D721Med (cell line): Measurements from ENCODE around the gene C3orf85.

Experiments
- DNase-seq: peaks from one replicate; pipeline ENCODE4 v3.0.0; 2011; ENCODE audit warnings: low spot score; ENCODE audit not compliant: insufficient read length
- FAIRE-seq: peaks from 2 replicates; lab custom pipeline; 2011; peaks lifted over from hg19 to GRCh38; lab: Jason Lieb, UNC
- CTCF ChIP-seq: IDR thresholded peaks from 2 replicates; pipeline ENCODE4 v1.5.1; 2012; ENCODE audit warnings: mild to moderate bottlenecking, control low read depth; ENCODE audit not compliant: insufficient read depth; ENCODE audit errors: missing control alignments

Gene C3orf85

DNA sequence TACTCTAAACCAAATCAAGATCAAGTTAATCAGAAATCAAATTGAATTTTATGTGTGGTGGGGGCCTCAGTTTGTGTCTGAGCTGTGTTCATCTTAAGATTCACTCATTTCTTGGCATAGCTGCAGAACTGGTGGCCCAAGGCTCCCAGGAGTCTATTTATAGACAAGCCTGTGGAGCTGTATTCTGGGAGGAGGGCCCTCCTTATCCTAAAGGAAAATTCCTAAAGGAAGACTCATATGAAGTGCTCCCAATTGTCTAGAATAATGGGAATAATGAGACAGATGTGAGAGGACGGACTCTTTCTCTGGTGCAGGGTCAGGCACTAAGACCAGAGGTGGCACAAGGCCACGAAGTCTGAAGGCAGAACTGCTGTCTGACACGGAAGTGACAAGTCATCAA lies 38.9 kb downstream of the C3orf85 start:
- no peak for TF ChIP-seq CTCF
- no peak for FAIRE-seq
- no peak for DNase-seq

- DNase-seq (no peak), FAIRE-seq (no peak)
- no peak for TF ChIP-seq CTCF
These were observed 40.2 kb downstream of the C3orf85 start for GRCh38 chr3:109176726-109177125.

GRCh38 chr3:109177908-109178307 lies 41.4 kb downstream of the C3orf85 start:
- DNase-seq (no peak), FAIRE-seq (no peak)
- TF ChIP-seq CTCF = no peak

DNA sequence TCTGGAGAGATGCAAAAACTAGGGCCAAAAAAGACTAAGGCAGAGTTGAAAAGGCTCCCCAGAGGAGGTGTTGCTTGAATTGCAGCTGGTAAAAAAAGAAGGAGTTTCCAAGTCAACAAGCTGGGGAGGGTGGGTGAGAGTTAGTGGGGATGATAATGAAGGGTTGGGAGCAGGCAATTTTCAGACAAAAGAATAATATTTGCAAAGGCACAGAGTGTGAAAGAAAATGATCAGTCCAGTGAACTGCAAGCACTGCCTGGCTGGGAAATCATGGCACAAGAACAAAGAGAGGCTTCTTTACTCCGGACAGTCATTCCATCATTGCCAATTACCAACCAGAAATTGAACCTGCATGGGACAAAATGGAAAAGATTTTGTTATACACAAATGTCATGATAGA lies 42.2 kb downstream of the C3orf85 start:
- DNase-seq (no peak), FAIRE-seq (no peak)
- no peak for TF ChIP-seq CTCF

GRCh38 chr3:109184726-109185125 lies 48.2 kb downstream of the C3orf85 start:
- DNase-seq = no peak
- FAIRE-seq = no peak
- no peak for TF ChIP-seq CTCF

GRCh38 chr3:109187390-109187789 lies 50.9 kb downstream of the C3orf85 start:
- no peak for DNase-seq
- TF ChIP-seq CTCF = no peak
- no peak for FAIRE-seq

DNA sequence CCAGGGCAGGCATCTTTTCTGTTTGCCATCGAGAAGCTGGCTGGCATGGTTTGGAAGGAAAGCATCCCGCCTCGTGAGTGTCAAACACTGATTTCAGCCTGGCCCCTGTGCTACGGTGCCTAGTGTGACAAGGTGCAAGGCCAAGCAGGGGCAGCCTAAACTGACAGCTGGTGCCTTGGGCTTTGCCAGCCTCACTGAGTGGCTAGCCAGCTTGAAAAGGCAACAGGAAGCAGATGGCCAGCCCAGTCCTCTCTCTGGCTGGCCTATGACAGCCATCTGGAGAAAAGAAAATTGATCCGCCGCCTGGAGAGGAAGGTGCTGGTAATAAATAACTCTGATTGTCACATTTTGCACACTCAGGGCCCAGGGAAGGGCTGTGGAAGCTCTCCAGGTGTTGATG lies 52.2 kb downstream of the C3orf85 start:
- FAIRE-seq (peak; percentile 63), DNase-seq (peak; percentile 30)
- no peak for TF ChIP-seq CTCF
